Putamen (tissue), 1 donor: ENCODE measurements around the gene TMEM175.
"Not testable (repeated sequence)": the region's sequence is repeated elsewhere in the genome, so short reads cannot be mapped to it uniquely, and the experiment has no call there.

Experiments used
- DNase-seq: peaks from one replicate; pipeline ENCODE4 v3.0.0-alpha.2; 2016; ENCODE audit warnings: low spot score

Gene TMEM175

GRCh38 chr4:915041-915474 lies 17.2 kb upstream of the TMEM175 start:
- DNase-seq: no peak

DNA sequence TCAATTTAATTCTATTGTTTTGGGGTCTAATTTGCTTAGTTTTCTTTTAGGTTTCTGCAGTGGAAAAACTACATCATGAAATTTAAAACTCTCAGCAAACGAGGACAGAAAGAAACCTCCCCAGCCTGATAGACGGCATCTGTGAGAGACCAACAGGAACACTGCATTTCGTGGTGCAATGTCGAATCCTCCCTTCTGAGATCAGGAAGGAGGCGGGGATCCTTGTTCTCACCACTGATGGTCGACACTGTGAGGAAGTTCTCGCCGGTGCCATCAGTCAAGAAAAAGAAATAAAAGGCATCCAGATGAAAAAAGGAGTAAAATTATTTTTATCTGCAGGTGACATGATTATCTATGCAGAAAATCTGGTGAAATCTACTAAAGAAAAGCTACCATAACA lies 16.7 kb upstream of the TMEM175 start:
- no peak for DNase-seq

DNA sequence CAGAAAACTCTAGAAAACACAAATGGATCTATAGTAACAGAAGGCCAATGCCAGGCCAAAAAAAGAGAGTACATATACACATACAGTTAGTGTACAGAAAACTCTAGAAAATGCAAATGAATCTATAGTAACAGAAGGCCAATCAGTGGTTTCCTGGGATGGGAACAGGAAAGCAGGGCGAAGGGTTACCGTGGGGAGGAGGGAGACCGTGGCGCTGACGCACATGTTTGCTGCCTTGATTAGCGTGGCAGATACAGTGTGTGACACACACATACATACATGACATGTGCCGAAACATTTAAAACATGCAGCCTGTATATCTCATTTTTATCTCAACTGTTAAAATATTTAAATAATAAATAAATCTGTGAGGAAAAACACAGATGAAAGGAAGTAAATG lies 14.8 kb upstream of the TMEM175 start:
- no peak for DNase-seq

GRCh38 chr4:917992-918391 lies 14.3 kb upstream of the TMEM175 start:
- no peak for DNase-seq

- DNase-seq: not testable (repeated sequence)
Measured at GRCh38 chr4:918591-918990, 13.7 kb upstream of the TMEM175 start.

DNA sequence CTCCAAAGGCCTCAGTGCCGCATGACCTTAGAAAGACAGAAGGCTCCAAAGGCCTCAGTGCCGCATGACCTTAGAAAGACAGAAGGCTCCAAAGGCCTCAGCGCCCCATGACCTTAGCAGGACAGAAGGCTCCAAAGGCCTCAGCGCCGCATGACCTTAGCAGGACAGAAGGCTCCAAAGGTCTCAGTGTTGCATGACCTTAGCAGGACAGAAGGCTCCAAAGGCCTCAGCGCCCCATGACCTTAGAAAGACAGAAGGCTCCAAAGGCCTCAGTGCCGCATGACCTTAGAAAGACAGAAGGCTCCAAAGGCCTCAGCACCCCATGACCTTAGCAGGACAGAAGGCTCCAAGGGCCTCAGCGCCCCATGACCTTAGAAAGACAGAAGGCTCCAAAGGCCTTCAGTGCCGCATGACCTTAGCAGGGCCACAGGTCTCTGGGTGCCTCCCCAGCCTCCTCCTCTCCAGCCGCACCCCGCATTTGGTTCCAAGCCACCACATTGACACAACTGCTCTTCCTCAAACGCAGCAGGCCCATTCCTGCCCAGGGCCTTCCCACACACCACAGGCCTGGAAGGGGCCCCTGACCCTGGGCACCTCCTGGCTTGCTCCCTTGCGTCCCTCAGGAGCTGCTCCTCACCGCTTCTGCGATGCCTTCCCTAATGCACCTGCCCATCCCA lies 13.1 kb upstream of the TMEM175 start:
- DNase-seq: not testable (repeated sequence)

GRCh38 chr4:921830-922331 lies 10.4 kb upstream of the TMEM175 start:
- DNase-seq: no peak

DNA sequence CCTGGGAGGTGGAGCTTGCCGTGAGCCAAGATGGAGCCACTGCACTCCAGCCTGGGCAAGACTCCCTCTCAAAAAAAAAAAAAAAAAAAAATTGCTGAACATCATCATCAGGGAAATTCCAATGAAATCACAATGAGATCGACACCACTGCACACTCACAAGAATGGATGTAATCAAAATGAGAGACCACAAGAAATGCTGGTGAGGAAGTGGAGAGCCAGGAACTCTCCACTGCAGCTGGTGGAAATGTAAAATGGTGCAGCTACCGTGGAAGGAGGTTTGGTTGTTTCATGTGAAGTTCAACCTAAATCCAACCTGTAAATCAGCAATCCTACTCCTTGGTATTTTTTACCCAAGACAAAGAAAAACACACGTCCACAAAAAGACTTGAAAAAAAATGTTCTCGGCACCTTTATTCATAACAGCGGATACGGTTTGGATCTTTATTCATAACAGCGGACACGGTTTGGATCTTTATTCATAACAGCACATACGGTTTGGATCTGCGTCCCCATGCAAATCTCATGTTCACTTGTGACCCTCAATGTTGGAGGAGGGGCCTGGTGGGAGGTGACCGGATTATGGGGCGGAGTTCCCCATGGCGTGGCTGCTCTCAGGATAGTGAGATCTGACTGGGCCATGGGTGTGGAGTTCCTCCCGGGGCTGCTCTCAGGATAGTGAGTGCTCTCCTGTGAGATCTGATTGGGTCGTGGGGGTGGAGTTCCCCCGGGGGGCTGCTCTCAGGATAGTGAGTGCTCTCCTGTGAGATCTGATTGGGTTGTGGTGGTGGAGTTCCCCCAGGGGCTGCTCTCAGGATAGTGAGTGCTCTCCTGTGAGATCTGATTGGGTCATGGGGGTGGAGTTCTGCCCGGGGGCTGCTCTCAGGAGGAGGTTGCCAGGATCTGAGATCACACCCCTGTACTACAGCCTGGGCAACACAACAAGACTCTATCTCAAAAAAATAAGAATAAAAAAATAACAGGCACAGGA lies 7.9 kb upstream of the TMEM175 start:
- DNase-seq: no peak

DNA sequence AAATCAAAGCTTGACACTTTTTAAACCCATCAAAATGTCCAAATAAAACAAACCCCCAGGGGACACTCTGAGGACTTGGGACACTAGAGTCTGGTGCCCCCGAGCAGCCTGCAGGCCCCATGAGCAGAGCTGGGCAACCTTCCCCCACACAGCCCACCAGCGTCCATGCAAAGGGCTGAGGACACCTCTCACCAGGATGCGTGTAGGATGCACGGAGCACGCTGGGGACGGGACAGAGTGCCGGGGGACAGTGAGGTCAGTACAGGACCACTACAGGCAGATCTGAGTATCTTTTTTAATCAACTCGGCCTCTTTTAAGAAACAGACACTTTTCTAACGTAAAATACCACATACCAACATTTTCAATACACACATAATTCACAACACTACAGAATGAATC lies 7.1 kb upstream of the TMEM175 start:
- no peak for DNase-seq

DNA sequence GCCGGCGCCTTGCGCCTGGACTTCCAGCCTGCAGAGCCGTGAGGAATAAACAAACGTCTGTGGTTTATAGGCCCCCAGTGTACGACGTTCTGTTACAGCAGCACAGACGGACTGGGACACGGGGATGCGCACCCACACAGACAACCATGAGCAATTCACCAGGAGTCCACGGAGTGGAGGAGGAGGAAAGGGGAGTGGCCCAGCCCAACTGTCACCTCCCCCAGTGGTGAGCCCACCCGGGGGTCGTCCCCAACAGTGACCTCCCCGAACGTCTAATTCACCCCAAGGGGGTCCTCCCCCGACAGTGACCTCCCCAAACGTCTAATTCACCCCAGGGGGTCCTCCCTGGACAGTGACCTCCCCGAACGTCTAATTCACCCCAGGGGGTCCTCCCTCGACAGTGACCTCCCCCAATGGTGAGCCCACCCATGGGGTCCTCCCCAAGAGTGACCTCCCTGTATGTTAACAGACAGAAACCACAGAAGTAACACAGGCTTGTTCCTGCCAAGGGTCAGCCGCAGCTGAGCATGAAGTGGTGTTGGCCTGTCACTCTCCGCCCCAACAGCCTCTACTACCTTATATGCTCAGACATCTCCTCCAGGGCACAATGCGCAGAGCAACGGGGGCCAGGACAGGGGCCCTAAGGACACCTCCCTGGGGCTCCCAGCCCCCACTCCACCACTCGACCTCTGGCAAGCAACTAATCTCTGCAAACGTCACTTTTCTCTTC lies 6.3 kb upstream of the TMEM175 start:
- no peak for DNase-seq

DNA sequence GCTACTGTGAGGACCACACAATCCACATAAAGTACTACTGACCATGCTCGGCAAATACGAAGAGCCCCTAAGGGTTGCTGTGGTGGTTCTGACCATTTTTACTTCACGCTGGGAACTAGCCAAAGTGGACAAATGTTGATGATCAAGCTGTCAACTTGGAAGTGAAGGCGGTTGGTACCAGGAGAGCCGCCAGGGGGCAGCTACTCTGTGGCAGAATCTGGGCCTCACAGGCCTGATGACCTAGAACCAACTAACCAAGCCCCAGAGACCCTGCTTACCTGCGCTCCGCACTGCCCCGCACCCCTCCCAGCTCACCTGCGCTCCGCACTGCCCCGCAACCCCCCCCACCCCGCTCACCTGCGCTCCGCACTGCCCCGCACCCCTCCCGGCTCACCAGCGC lies 5.7 kb upstream of the TMEM175 start:
- no peak for DNase-seq

DNA sequence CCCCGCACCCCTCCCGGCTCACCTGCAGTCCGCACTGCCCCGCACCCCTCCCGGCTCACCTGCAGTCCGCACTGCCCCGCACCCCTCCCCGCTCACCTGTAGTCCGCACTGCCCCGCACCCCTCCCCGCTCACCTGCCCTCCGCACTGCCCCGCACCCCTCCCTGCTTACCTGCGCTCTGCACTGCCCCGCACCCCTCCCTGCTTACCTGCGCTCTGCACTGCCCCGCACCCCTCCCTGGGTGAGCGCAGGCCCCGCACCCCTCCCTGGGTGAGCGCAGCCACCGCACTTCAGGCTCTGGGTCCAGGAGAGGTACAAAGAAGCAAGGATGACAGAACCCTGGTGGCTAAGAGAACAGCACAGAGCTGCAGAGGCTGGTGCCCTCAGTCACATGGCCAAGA lies 4.7 kb upstream of the TMEM175 start:
- DNase-seq: not testable (repeated sequence)

- no peak for DNase-seq
Measured at GRCh38 chr4:929096-929765, 3.0 kb upstream of the TMEM175 start.

DNA sequence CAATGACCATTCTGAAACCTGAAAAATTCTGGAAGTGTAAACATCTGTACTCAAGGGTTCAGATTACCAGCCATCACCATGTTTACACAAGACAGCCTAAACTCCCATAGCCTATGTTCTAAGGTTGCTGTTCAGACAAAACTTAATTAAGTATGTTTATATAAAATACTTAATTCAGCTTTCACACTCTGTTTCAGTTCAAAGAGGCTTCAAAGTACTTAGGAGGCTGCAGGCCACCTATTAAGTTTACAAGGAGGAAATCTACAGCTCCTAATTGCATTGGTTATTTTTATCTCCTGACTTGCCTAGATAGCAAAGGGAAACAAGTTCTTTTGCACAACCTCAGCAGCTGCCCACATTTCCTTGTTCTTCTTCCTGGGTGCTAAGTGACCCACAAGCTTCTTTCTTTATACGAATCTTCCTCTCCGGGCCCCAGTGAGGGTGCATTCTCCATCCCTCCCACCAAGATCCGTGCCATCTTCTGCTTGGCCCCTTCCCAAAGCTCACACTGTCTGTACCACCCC lies 2.2 kb upstream of the TMEM175 start:
- no peak for DNase-seq

DNA sequence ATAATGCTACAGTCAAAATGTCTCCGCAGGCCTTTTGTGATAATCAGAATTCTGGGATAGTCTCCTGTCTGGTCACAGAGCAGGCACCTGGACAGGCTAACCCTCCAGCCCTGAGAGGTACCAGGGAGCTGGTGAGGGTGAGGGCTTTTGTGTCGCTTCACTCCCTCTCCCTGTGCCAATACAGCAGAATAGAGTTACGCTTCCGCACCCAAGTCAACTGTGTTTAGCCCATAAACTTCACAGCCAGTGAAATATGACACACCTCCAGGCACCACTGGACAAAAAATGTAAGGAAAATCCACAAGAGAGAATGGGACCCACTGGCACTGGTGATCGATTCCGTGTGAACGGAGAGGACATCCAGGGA lies 1.4 kb upstream of the TMEM175 start:
- no peak for DNase-seq

DNA sequence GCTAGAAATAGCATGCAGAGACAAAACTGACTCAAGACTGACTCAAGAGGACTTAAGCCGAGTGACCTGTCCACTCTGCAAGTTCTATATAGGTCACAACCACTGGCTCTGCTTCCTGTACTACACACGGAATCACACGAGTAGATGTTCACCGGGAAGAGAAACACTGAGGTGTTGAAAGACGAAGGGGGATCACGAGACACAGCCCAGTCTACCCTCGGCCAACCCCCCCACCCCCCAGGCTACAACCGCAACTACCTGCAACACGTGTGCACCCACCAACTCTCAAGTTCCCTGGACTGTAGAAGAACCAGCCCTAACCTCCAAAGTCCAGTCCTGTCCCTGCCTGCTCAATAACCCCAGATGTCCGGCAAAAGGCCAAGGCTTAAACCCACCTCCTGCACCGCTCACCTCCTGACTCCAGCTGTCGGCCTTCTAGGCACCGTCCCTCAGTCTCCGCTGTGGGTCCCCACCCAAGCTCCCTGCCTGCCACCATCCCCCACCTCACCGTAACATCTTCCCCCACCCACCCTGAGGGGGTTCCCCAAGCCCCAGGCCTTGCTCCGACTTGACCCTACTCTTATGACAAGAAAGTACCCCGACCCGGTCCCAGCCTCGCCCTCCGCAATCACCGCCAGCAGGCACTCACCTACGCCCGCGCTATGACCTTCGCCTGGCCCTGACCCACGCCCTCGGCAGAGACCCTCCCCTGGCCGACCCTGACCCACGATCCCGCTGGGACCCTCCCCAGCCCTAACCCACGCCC lies 883 bp upstream of the TMEM175 start:
- DNase-seq: no peak

DNA sequence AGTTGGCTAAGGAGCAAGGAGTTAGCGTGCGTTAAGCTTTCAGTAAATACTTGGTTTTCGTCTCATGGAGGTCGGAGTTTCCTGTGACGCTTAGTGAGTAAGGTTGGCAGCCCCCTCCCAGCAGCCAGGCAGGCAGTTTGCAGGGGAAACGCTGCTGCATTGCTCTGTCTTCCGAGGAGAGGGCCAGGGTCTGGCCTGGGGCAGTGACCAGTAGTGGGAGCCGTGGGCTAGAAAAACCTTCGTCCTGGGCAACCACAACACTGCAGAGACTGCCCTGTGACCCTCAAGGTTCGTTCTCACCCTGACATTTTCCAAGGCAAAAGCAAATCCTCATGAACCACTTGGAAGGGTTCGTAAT lies 432 bp downstream of the TMEM175 start:
- no peak for DNase-seq

DNA sequence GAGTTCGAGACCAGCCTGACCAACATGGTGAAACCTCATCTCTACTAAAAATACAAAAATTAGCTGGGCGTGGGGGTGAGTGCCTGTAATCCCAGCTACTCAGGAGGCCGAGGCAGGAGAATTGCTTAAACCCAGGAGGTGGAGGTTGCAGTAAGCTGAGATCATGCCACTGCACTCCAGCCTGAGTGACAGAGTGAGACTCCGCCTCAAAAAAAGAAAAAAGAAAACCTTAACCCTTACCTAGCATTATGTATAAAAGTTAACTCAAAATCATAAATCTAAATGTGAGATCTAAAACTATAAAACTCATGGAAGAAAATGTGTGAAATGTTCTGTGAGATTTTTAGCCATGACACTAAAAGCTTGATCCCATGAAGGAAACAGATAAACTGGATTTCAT lies 7.2 kb downstream of the TMEM175 start:
- not testable (repeated sequence) for DNase-seq

DNA sequence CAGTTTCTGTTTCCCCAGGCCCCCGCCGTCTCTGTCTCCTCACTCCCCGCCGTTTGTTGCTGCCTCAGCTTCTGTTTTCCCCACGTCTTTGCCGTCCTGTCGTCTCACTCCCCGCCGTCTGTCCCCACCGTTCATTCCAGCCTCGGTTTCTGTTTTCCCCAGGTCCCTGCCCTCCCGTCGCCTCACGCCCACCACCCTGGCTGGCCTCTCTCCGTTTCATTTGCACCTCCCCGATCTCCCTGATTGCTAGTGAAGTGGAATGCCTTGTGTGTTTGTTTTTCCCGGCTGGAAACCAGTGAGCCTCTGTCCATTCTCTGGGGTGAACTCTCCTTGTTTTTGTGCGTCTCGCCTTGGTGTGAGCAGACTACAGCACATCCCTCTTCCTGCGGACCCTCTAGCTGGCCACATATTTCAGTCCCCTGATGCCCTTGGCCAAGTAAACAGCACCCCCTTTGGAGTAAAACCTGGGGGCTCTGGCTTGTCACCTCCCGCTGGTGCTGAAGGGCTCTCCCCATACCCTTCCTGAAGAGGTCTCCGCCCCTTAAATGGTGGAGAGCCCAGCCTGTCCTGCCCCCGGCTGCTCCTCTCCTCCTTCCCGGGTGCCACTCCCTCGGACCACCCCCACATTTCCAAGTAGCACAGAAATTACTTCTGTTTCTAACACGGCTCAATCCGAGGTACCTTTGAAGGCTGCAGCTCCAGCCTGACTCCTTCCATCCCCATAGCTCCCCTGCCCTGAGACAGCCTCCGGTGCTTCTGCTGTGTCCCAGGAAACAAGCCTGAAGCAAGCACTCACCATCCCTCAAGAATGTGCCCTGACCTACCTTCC lies 13.2 kb downstream of the TMEM175 start:
- no peak for DNase-seq

- no peak for DNase-seq
Measured at GRCh38 chr4:946103-946450, 13.8 kb downstream of the TMEM175 start.
